ENCODE results near the gene MATCAP1.

GRCh38 chr16:67166110-67166547 is 17.6 kb downstream of the MATCAP1 start:
- TF ChIP-seq, protein P1, sequence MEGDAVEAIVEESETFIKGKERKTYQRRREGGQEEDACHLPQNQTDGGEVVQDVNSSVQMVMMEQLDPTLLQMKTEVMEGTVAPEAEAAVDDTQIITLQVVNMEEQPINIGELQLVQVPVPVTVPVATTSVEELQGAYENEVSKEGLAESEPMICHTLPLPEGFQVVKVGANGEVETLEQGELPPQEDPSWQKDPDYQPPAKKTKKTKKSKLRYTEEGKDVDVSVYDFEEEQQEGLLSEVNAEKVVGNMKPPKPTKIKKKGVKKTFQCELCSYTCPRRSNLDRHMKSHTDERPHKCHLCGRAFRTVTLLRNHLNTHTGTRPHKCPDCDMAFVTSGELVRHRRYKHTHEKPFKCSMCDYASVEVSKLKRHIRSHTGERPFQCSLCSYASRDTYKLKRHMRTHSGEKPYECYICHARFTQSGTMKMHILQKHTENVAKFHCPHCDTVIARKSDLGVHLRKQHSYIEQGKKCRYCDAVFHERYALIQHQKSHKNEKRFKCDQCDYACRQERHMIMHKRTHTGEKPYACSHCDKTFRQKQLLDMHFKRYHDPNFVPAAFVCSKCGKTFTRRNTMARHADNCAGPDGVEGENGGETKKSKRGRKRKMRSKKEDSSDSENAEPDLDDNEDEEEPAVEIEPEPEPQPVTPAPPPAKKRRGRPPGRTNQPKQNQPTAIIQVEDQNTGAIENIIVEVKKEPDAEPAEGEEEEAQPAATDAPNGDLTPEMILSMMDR (IDR thresholded peaks at IDR 0.05 in 4 of 5, conservative IDR thresholded peaks at IDR 0.05 in 1 of 5): no peak
- no peak for TF ChIP-seq POLR2A (IDR thresholded peaks at IDR 0.05)

All from gastrocnemius medialis (tissue), 4 donors.